SK-N-MC (cell line): ENCODE results near the gene CFAP61.

ENCODE experiments used
- DNase-seq: peaks from one replicate; pipeline ENCODE4 v3.0.0-alpha.2; 2011; ENCODE audit warnings: low read depth, low spot score
- H3K27ac ChIP-seq: fragments of 200-600 bp; sonication (generic); 2 replicates; pipeline ENCODE4 v1.5.1; 2016; ENCODE audit warnings: mixed run types
- H3K36me3 ChIP-seq: fragments of 200-600 bp; sonication (generic); 2 replicates; pipeline ENCODE4 v1.6.1; 2017; ENCODE audit warnings: antibody characterized with exemption, low read length, mixed read lengths; ENCODE audit not compliant: insufficient read depth
- H3K4me3 ChIP-seq: fragments of 200-600 bp; sonication (generic); 2 replicates; pipeline ENCODE4 v1.5.1; 2016
- H3K9ac ChIP-seq: fragments of 200-600 bp; sonication (generic); 2 replicates; pipeline ENCODE4 v1.8.0; 2017; ENCODE audit warnings: mixed run types, mixed read lengths; ENCODE audit not compliant: insufficient read length
- H3K9me3 ChIP-seq: fragments of 200-600 bp; sonication (generic); 2 replicates; pipeline ENCODE4 v1.6.1; 2017; ENCODE audit warnings: low read depth, mild to moderate bottlenecking, antibody characterized with exemption, low read length, moderate library complexity, mixed read lengths
- EZH2 ChIP-seq: fragments of 200-600 bp; sonication (generic); IDR thresholded peaks from one replicate; pipeline ENCODE4 v1.6.1; 2017; ENCODE audit warnings: antibody characterized with exemption
- FOXP2 ChIP-seq: optimal IDR thresholded peaks from 2 replicates; pipeline ENCODE3; 2011; ENCODE audit warnings: mild to moderate bottlenecking, moderate library complexity; ENCODE audit not compliant: insufficient read depth; ENCODE audit errors: extremely low read length, control extremely low read depth
- POLR2AphosphoS5 ChIP-seq: IDR thresholded peaks from 2 replicates; pipeline ENCODE4 v1.6.1; 2012; ENCODE audit warnings: mild to moderate bottlenecking, low read depth, low read length, borderline replicate concordance

Gene CFAP61

GRCh38 chr20:20027284-20027683, 25.0 kb upstream of the CFAP61 start:
- peaks cover 65% of the 10 kb centered on the region for H3K36me3 ChIP-seq
- no peak overlapping the region for H3K9ac ChIP-seq

GRCh38 chr20:20031790-20032189, 20.5 kb upstream of the CFAP61 start:
- Histone ChIP-seq H3K9me3 (no peaks in the 10 kb centered on the region), H3K27ac (no peak overlapping the region), H3K4me3 (no peak overlapping the region), H3K36me3 (peaks cover 81% of the 10 kb centered on the region), H3K9ac (no peak overlapping the region)
- no peak for DNase-seq
- no peak for TF ChIP-seq FOXP2
- TF ChIP-seq POLR2AphosphoS5: no peak
- TF ChIP-seq EZH2: no peak

More at GRCh38 chr20:20027284-20027683, 25.0 kb upstream of the CFAP61 start:
- Histone ChIP-seq H3K4me3 (no peak overlapping the region), H3K27ac (no peak overlapping the region), H3K9me3 (no peaks in the 10 kb centered on the region)
- no peak for TF ChIP-seq EZH2
- no peak for TF ChIP-seq POLR2AphosphoS5
- no peak for TF ChIP-seq FOXP2
- DNase-seq: no peak

- no peak overlapping the region for H3K4me3 ChIP-seq
- no peak for DNase-seq
- H3K9me3 ChIP-seq: no peaks in the 10 kb centered on the region
- no peak for TF ChIP-seq POLR2AphosphoS5
- TF ChIP-seq EZH2: no peak
- TF ChIP-seq FOXP2: no peak
- no peak overlapping the region for H3K9ac ChIP-seq
- no peak overlapping the region for H3K27ac ChIP-seq
- H3K36me3 ChIP-seq: peaks cover 93% of the 10 kb centered on the region
Observed at GRCh38 chr20:20034486-20034885, 17.8 kb upstream of the CFAP61 start.

GRCh38 chr20:20036756-20037155, 15.6 kb upstream of the CFAP61 start:
- H3K9me3 ChIP-seq: no peaks in the 10 kb centered on the region
- H3K36me3 ChIP-seq: peaks cover 97% of the 10 kb centered on the region
- TF ChIP-seq EZH2 (no peak), POLR2AphosphoS5 (no peak), FOXP2 (no peak)
- no peak overlapping the region for H3K4me3 ChIP-seq
- no peak overlapping the region for H3K9ac ChIP-seq
- no peak for DNase-seq
- no peak overlapping the region for H3K27ac ChIP-seq

GRCh38 chr20:20037960-20038359, 14.4 kb upstream of the CFAP61 start:
- TF ChIP-seq POLR2AphosphoS5 (no peak), EZH2 (no peak), FOXP2 (no peak)
- H3K36me3 ChIP-seq: peaks cover 98% of the 10 kb centered on the region
- H3K9ac ChIP-seq: no peak overlapping the region
- H3K9me3 ChIP-seq: no peaks in the 10 kb centered on the region
- H3K27ac ChIP-seq: peak overlapping the region; percentile 62
- DNase-seq: peak; percentile 12
- H3K4me3 ChIP-seq: no peak overlapping the region

GRCh38 chr20:20038586-20038985, 13.7 kb upstream of the CFAP61 start:
- TF ChIP-seq FOXP2 (no peak), EZH2 (no peak), POLR2AphosphoS5 (no peak)
- Histone ChIP-seq H3K27ac (peak overlapping the region; percentile 62), H3K9me3 (no peaks in the 10 kb centered on the region), H3K36me3 (peaks cover 98% of the 10 kb centered on the region), H3K4me3 (no peak overlapping the region), H3K9ac (no peak overlapping the region)
- DNase-seq: no peak

GRCh38 chr20:20039752-20040387, 12.5 kb upstream of the CFAP61 start:
- Histone ChIP-seq H3K36me3 (peaks cover 98% of the 10 kb centered on the region), H3K9ac (no peak overlapping the region), H3K4me3 (no peak overlapping the region), H3K9me3 (no peaks in the 10 kb centered on the region), H3K27ac (no peak overlapping the region)
- TF ChIP-seq POLR2AphosphoS5 (no peak), EZH2 (no peak), FOXP2 (no peak)
- DNase-seq: no peak

- peak overlapping the region; percentile 96 for H3K4me3 ChIP-seq
- peaks cover 38% of the 10 kb centered on the region for H3K36me3 ChIP-seq
- TF ChIP-seq FOXP2 (no peak), POLR2AphosphoS5 (no peak), EZH2 (no peak)
- peak overlapping the region; percentile 38; the same call in 1 of the 2 replicates for H3K27ac ChIP-seq
- H3K9me3 ChIP-seq: no peaks in the 10 kb centered on the region
- no peak for DNase-seq
- peak overlapping the region; percentile 91 for H3K9ac ChIP-seq
Observed at GRCh38 chr20:20051767-20052073, 612 bp upstream of the CFAP61 start.

GRCh38 chr20:20060234-20060998, 8.1 kb downstream of the CFAP61 start:
- H3K27ac ChIP-seq: no peak overlapping the region
- TF ChIP-seq POLR2AphosphoS5: no peak
- TF ChIP-seq FOXP2: no peak
- TF ChIP-seq EZH2: no peak
- no peak for DNase-seq
- H3K9ac ChIP-seq: no peak overlapping the region
- no peaks in the 10 kb centered on the region for H3K36me3 ChIP-seq
- H3K9me3 ChIP-seq: no peaks in the 10 kb centered on the region
- H3K4me3 ChIP-seq: no peak overlapping the region
